Neural cell (in vitro differentiated cells): Measurements from ENCODE around the gene ZNF578. TPM values are rescaled to one million over a fixed set of nuclear protein-coding genes. Genes with fewer than 3 reads are reported as not detected.

Source experiments
- H2AFZ ChIP-seq: fragments of 200-600, 300-800 bp; sonication (generic), shearing (Covaris generic); 2 replicates; pipeline ENCODE4 v1.6.0; 2014; ENCODE audit warnings: low read depth, mild to moderate bottlenecking, antibody characterized with exemption, low read length, moderate library complexity
- H3F3A ChIP-seq: fragments of 200-600 bp; shearing (Covaris generic); 2 replicates; pipeline ENCODE4 v1.6.1; 2016; ENCODE audit warnings: mild to moderate bottlenecking, moderate library complexity, mixed read lengths, antibody characterized with exemption, low read length; ENCODE audit not compliant: insufficient read depth, poor library complexity, severe bottlenecking
- H3K27ac ChIP-seq: fragments of 200-600, 300-800 bp; sonication (generic), shearing (Covaris generic); 2 replicates; pipeline ENCODE4 v1.5.1; 2014; ENCODE audit warnings: mild to moderate bottlenecking, low read length, moderate library complexity
- H3K27me3 ChIP-seq: fragments of 300-800, 200-600 bp; sonication (generic), shearing (Covaris generic); 2 replicates; pipeline ENCODE4 v1.6.0; 2014; ENCODE audit warnings: mild to moderate bottlenecking, low read depth, low read length, moderate library complexity; ENCODE audit not compliant: insufficient read depth
- H3K36me3 ChIP-seq: fragments of 300-800, 200-600 bp; sonication (generic), shearing (Covaris generic); 2 replicates; pipeline ENCODE4 v1.5.1; 2014; ENCODE audit warnings: mild to moderate bottlenecking, antibody characterized with exemption, low read length, moderate library complexity; ENCODE audit not compliant: insufficient read depth
- H3K4me2 ChIP-seq: fragments of 300-800, 200-600 bp; sonication (generic), shearing (Covaris generic); 2 replicates; pipeline ENCODE4 v1.6.0; 2014; ENCODE audit warnings: mild to moderate bottlenecking, low read length
- H3K4me3 ChIP-seq: fragments of 300-800, 200-600 bp; sonication (generic), shearing (Covaris generic); 2 replicates; pipeline ENCODE4 v1.5.1; 2014; ENCODE audit warnings: mild to moderate bottlenecking, low read length, moderate library complexity
- H3K79me2 ChIP-seq: fragments of 200-600 bp; shearing (Covaris generic); replicated peaks from 2 replicates; pipeline ENCODE4 v1.6.0; 2014; ENCODE audit warnings: mild to moderate bottlenecking, low read length, moderate library complexity; ENCODE audit not compliant: insufficient read depth
- H3K9ac ChIP-seq: fragments of 300-800, 200-600 bp; sonication (generic), shearing (Covaris generic); 2 replicates; pipeline ENCODE4 v1.6.1; 2016; ENCODE audit warnings: mild to moderate bottlenecking, low read length, mixed read lengths
- H3K9me2 ChIP-seq: fragments of 200-600 bp; shearing (Covaris generic); 2 replicates; pipeline ENCODE4 v1.6.1; 2016; ENCODE audit warnings: mild to moderate bottlenecking, low read length, mixed read lengths; ENCODE audit not compliant: insufficient read depth
- H3K9me3 ChIP-seq: fragments of 200-600, 300-800 bp; sonication (generic), shearing (Covaris generic); 2 replicates; pipeline ENCODE4 v1.6.1; 2016; ENCODE audit warnings: mild to moderate bottlenecking, mixed run types, low read length, moderate library complexity, mixed read lengths
- H4K20me1 ChIP-seq: fragments of 200-600 bp; shearing (Covaris generic); 2 replicates; pipeline ENCODE4 v1.6.1; 2016; ENCODE audit warnings: mild to moderate bottlenecking, mixed run types; ENCODE audit not compliant: insufficient read depth
- EP300 ChIP-seq: fragments of 450-650 bp; conservative IDR thresholded peaks from 2 replicates; pipeline ENCODE4 v1.6.1; 2014; ENCODE audit warnings: antibody characterized with exemption, mild to moderate bottlenecking, moderate library complexity; ENCODE audit not compliant: poor library complexity, severe bottlenecking
- EZH2 ChIP-seq: fragments of 200-600, 300-800 bp; shearing (Covaris generic), sonication (generic); IDR thresholded peaks from 2 replicates; pipeline ENCODE4 v1.6.1; 2014; ENCODE audit warnings: antibody characterized with exemption, low read length, borderline replicate concordance, mild to moderate bottlenecking; ENCODE audit not compliant: insufficient read depth, poor library complexity, severe bottlenecking
- MXI1 ChIP-seq: fragments of 450-650 bp; conservative IDR thresholded peaks from 2 replicates; pipeline ENCODE4 v1.6.1; 2014; ENCODE audit warnings: antibody characterized with exemption, mild to moderate bottlenecking; ENCODE audit not compliant: poor library complexity, severe bottlenecking
- POLR2AphosphoS5 ChIP-seq: IDR thresholded peaks from 2 replicates; pipeline ENCODE4 v1.6.1; 2012
- RAD21 ChIP-seq: fragments of 450-650 bp; conservative IDR thresholded peaks from 2 replicates; pipeline ENCODE4 v1.6.1; 2014; ENCODE audit warnings: antibody characterized with exemption, mild to moderate bottlenecking, moderate library complexity
- SMC3 ChIP-seq: fragments of 450-650 bp; conservative IDR thresholded peaks from 2 replicates; pipeline ENCODE4 v1.6.1; 2014; ENCODE audit warnings: antibody characterized with exemption, mild to moderate bottlenecking, moderate library complexity; ENCODE audit not compliant: poor library complexity
- TAF1 ChIP-seq: IDR thresholded peaks from 2 replicates; pipeline ENCODE4 v1.6.1; 2012; ENCODE audit warnings: low read depth
- polyA plus RNA-seq: library from polyadenylated mRNA; depleted of rRNA; stranded (reverse); fragments of >200 nt; gene quantifications from 2 replicates; pipeline ENCODE4 v1.2.3, GENCODE V29; 2014
- TF ChIP-seq, protein P1 (sequence below): fragments of 450-650 bp; IDR thresholded peaks from 2 replicates; pipeline ENCODE4 v1.5.1; 2014; ENCODE audit warnings: antibody characterized with exemption, mild to moderate bottlenecking, moderate library complexity; ENCODE audit not compliant: poor library complexity, severe bottlenecking
- TF ChIP-seq, protein P2 (sequence below): IDR thresholded peaks from 2 replicates; pipeline ENCODE4 v1.6.1; 2012; ENCODE audit warnings: borderline replicate concordance

ZNF578 gene
- polyA plus RNA-seq, 1 donor from 2014 or later, result 0.47 TPM

DNA sequence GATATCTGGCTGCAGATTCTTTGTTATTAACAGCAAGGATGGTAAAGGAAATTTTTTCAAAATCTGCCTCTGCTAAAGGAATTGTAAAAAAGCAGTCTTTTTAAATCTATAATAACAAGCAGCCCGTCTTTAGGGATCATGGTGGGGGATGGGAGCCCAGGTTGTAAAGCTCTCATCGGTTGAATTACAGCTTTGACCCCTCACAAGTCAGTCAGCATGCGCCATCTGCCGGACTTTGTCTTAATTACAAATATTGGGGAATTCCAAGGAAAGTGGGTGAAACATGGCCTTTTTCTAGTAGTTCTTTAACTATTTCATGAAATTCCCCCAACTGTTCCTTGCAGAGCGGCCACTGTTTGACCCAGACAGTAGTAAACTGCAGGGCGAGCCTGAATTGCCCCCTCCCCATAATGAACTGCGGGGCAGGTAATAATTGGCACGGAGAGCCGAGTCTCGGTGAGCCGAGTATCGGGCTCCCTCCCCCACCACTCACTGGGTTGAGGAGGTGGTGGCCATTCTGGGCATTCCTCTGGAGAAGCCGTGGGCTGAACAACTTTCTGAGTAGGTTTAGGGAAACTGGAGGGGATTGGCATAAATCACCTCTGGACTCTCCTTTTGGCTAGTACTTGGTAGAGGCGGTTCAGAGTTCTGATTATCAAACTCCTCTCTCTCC lies 11.6 kb downstream of the ZNF578 start:
- H3K9me3 ChIP-seq, result peaks cover 5% of the 10 kb centered on the region
- no peak overlapping the region for H3K9ac ChIP-seq
- no peak overlapping the region for H3K4me2 ChIP-seq
- H3K4me3 ChIP-seq, result no peak overlapping the region
- no peak for TF ChIP-seq MXI1
- TF ChIP-seq, protein P1, sequence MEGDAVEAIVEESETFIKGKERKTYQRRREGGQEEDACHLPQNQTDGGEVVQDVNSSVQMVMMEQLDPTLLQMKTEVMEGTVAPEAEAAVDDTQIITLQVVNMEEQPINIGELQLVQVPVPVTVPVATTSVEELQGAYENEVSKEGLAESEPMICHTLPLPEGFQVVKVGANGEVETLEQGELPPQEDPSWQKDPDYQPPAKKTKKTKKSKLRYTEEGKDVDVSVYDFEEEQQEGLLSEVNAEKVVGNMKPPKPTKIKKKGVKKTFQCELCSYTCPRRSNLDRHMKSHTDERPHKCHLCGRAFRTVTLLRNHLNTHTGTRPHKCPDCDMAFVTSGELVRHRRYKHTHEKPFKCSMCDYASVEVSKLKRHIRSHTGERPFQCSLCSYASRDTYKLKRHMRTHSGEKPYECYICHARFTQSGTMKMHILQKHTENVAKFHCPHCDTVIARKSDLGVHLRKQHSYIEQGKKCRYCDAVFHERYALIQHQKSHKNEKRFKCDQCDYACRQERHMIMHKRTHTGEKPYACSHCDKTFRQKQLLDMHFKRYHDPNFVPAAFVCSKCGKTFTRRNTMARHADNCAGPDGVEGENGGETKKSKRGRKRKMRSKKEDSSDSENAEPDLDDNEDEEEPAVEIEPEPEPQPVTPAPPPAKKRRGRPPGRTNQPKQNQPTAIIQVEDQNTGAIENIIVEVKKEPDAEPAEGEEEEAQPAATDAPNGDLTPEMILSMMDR, result peak; percentile 12
- H2AFZ ChIP-seq, result no peak overlapping the region
- H3K27me3 ChIP-seq, result no peaks in the 10 kb centered on the region
- H3K27ac ChIP-seq, result no peak overlapping the region
- no peaks in the 10 kb centered on the region for H4K20me1 ChIP-seq
- H3K9me2 ChIP-seq, result no peaks in the 10 kb centered on the region
- H3F3A ChIP-seq, result no peaks in the 10 kb centered on the region
- H3K36me3 ChIP-seq, result no peaks in the 10 kb centered on the region
- no peaks in the 10 kb centered on the region for H3K79me2 ChIP-seq

DNA sequence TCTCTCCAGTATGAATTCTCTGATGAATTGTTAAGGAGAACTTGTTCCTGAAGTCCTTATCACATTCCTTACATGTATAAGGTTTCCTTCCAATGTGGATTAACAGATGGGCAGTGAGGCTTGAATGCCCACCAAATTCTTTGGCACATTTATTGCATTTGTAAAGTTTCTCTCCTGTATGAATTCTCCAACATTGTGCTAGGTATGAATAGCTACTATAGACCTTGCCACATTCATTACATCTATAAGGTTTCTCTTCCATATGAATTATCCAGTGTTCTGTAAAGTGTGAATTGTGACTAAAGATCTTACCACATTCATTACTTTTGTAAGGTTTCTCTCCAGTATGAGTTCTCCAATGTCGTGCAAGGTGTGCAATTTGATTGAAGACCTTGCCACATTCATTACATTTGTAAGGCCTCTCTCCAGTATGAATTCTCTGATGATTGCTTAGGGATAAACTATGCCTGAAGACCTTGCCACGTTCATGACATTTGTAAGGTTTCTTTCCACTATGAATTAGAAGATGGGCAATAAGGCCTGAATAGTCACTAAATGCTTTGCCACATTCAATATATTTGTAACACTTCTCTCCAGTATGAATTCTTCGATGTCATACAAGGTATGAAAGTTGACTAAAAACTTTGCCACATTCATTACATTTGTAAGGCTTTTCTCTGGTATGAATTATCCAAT lies 20.4 kb downstream of the ZNF578 start:
- H3K9me3 ChIP-seq, result peaks cover 38% of the 10 kb centered on the region
- H3K4me3 ChIP-seq, result no peak overlapping the region
- H3K27ac ChIP-seq, result no peak overlapping the region
- H2AFZ ChIP-seq, result no peak overlapping the region
- H3K9ac ChIP-seq, result no peak overlapping the region
- H3F3A ChIP-seq, result no peaks in the 10 kb centered on the region
- H3K27me3 ChIP-seq, result no peaks in the 10 kb centered on the region
- no peak overlapping the region for H3K4me2 ChIP-seq
- no peaks in the 10 kb centered on the region for H4K20me1 ChIP-seq
- TF ChIP-seq POLR2AphosphoS5, result no peak
- TF ChIP-seq SMC3, result no peak
- TF ChIP-seq, protein P1, result no peak
- TF ChIP-seq, protein P2, sequence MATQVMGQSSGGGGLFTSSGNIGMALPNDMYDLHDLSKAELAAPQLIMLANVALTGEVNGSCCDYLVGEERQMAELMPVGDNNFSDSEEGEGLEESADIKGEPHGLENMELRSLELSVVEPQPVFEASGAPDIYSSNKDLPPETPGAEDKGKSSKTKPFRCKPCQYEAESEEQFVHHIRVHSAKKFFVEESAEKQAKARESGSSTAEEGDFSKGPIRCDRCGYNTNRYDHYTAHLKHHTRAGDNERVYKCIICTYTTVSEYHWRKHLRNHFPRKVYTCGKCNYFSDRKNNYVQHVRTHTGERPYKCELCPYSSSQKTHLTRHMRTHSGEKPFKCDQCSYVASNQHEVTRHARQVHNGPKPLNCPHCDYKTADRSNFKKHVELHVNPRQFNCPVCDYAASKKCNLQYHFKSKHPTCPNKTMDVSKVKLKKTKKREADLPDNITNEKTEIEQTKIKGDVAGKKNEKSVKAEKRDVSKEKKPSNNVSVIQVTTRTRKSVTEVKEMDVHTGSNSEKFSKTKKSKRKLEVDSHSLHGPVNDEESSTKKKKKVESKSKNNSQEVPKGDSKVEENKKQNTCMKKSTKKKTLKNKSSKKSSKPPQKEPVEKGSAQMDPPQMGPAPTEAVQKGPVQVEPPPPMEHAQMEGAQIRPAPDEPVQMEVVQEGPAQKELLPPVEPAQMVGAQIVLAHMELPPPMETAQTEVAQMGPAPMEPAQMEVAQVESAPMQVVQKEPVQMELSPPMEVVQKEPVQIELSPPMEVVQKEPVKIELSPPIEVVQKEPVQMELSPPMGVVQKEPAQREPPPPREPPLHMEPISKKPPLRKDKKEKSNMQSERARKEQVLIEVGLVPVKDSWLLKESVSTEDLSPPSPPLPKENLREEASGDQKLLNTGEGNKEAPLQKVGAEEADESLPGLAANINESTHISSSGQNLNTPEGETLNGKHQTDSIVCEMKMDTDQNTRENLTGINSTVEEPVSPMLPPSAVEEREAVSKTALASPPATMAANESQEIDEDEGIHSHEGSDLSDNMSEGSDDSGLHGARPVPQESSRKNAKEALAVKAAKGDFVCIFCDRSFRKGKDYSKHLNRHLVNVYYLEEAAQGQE, result no peak
- no peak for TF ChIP-seq EP300
- no peak for TF ChIP-seq TAF1
- TF ChIP-seq RAD21, result no peak
- TF ChIP-seq EZH2, result no peak
- no peak for TF ChIP-seq MXI1
- no peaks in the 10 kb centered on the region for H3K79me2 ChIP-seq
- no peaks in the 10 kb centered on the region for H3K9me2 ChIP-seq
- H3K36me3 ChIP-seq, result no peaks in the 10 kb centered on the region
